Activated gamma-delta T cell (primary cell): ENCODE measurements around the gene MAVS.
A peak's percentile ranks its signal among the peaks of the same experiment; 100 is the strongest.
"Not testable (repeated sequence)": the region's sequence is repeated elsewhere in the genome, so short reads cannot be mapped to it uniquely, and the experiment has no call there.

Source experiments
- DNase-seq: peaks from one replicate; lab custom pipeline; 2025; lab: John Stamatoyannopoulos, UW

MAVS gene

GRCh38 chr20:3887876-3888620 is 41.4 kb downstream of the MAVS start:
- no peak for DNase-seq

GRCh38 chr20:3888622-3889488 is 42.2 kb downstream of the MAVS start, which contains the start of gene PANK2:
PANK2 (plus strand) TSS chr20:3889387.
- peak; percentile 80 for DNase-seq

- DNase-seq: peak; percentile 32
Measured at GRCh38 chr20:3889489-3890397, 43.1 kb downstream of the MAVS start.

GRCh38 chr20:3890398-3890751 is 43.7 kb downstream of the MAVS start:
- no peak for DNase-seq

- DNase-seq: no peak
Measured at GRCh38 chr20:3890999-3891929, 44.6 kb downstream of the MAVS start.

- DNase-seq: no peak
Measured at GRCh38 chr20:3894796-3895195, 48.2 kb downstream of the MAVS start.

- DNase-seq: no peak
Measured at GRCh38 chr20:3896302-3896701, 49.7 kb downstream of the MAVS start.

GRCh38 chr20:3896853-3897583 is 50.4 kb downstream of the MAVS start:
- DNase-seq: no peak

GRCh38 chr20:3898181-3898580 is 51.5 kb downstream of the MAVS start:
- DNase-seq: not testable (repeated sequence)

GRCh38 chr20:3898639-3899038 is 52.0 kb downstream of the MAVS start:
- no peak for DNase-seq

- DNase-seq: no peak
Measured at GRCh38 chr20:3900187-3900604, 53.6 kb downstream of the MAVS start.

- DNase-seq: no peak
Measured at GRCh38 chr20:3901028-3901705, 54.5 kb downstream of the MAVS start.

GRCh38 chr20:3901706-3902440 is 55.2 kb downstream of the MAVS start:
- DNase-seq: no peak

- no peak for DNase-seq
Measured at GRCh38 chr20:3902446-3902845, 55.8 kb downstream of the MAVS start.

- DNase-seq: no peak
Measured at GRCh38 chr20:3904224-3904623, 57.6 kb downstream of the MAVS start.

GRCh38 chr20:3904857-3905256 is 58.2 kb downstream of the MAVS start:
- no peak for DNase-seq

- not testable (repeated sequence) for DNase-seq
Measured at GRCh38 chr20:3906744-3907721, 60.4 kb downstream of the MAVS start.

GRCh38 chr20:3908667-3909066 is 62.0 kb downstream of the MAVS start:
- no peak for DNase-seq
